ENCODE measurements around the gene CASP10.

DNA sequence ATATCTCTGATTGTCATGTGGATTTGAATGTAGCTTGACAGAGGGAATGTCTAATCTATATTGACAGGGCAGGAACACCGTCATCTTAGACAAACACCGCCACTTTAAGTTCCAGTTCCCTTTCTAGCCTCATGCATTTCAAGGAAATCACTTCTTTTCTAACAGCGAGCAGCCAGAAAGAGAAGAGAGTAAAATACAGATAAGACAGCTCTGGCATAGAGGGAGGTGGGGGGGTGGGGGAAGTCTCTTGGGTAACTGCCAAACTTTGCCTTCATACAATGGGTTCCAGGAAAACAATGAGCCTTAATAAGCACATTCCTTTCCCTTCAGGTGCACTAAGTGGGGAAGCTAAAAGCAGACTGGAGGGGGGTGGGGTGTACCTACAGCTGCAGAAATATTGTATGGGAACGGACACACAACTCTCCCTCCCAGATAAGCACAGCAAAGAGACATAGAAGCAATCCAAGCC lies 37.2 kb downstream of the CASP10 start:
- no peak for TF ChIP-seq POLR2AphosphoS5 (IDR thresholded peaks at IDR 0.05)
- TF ChIP-seq, protein P1, sequence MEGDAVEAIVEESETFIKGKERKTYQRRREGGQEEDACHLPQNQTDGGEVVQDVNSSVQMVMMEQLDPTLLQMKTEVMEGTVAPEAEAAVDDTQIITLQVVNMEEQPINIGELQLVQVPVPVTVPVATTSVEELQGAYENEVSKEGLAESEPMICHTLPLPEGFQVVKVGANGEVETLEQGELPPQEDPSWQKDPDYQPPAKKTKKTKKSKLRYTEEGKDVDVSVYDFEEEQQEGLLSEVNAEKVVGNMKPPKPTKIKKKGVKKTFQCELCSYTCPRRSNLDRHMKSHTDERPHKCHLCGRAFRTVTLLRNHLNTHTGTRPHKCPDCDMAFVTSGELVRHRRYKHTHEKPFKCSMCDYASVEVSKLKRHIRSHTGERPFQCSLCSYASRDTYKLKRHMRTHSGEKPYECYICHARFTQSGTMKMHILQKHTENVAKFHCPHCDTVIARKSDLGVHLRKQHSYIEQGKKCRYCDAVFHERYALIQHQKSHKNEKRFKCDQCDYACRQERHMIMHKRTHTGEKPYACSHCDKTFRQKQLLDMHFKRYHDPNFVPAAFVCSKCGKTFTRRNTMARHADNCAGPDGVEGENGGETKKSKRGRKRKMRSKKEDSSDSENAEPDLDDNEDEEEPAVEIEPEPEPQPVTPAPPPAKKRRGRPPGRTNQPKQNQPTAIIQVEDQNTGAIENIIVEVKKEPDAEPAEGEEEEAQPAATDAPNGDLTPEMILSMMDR (IDR thresholded peaks at IDR 0.05): no peak

Measured in breast epithelium (tissue), 3 donors.